ENCODE results near the gene ZPBP2.

- TF ChIP-seq CTCF (IDR thresholded peaks at IDR 0.05; ENCODE audit: poor library complexity, severe bottlenecking) (no peak), POLR2AphosphoS5 (IDR thresholded peaks at IDR 0.05) (no peak), RAD21 (conservative IDR thresholded peaks at IDR 0.05) (no peak), EP300 (conservative IDR thresholded peaks at IDR 0.05; ENCODE audit: poor library complexity, severe bottlenecking) (no peak), TAF1 (IDR thresholded peaks at IDR 0.05; ENCODE audit: low read depth) (no peak), REST (IDR thresholded peaks at IDR 0.05; ENCODE audit: borderline replicate concordance) (no peak), EZH2 (IDR thresholded peaks at IDR 0.05; ENCODE audit: borderline replicate concordance, insufficient read depth, low read length, poor library complexity, severe bottlenecking) (no peak)
These were observed 58.2 kb downstream of the ZPBP2 start for GRCh38 chr17:39926135-39926587.

Data from neural cell (in vitro differentiated cells).